ENCODE results near the gene ATF4. TPM values are rescaled to one million over a fixed set of nuclear protein-coding genes. Genes with fewer than 3 reads are reported as not detected.

The ATF4 gene, protein sequence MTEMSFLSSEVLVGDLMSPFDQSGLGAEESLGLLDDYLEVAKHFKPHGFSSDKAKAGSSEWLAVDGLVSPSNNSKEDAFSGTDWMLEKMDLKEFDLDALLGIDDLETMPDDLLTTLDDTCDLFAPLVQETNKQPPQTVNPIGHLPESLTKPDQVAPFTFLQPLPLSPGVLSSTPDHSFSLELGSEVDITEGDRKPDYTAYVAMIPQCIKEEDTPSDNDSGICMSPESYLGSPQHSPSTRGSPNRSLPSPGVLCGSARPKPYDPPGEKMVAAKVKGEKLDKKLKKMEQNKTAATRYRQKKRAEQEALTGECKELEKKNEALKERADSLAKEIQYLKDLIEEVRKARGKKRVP
- polyA plus RNA-seq (ENCODE audit: insufficient read length in 4 of 4) = 100 to 1,000 TPM; 274 to 319 (median 300) TPM

DNA sequence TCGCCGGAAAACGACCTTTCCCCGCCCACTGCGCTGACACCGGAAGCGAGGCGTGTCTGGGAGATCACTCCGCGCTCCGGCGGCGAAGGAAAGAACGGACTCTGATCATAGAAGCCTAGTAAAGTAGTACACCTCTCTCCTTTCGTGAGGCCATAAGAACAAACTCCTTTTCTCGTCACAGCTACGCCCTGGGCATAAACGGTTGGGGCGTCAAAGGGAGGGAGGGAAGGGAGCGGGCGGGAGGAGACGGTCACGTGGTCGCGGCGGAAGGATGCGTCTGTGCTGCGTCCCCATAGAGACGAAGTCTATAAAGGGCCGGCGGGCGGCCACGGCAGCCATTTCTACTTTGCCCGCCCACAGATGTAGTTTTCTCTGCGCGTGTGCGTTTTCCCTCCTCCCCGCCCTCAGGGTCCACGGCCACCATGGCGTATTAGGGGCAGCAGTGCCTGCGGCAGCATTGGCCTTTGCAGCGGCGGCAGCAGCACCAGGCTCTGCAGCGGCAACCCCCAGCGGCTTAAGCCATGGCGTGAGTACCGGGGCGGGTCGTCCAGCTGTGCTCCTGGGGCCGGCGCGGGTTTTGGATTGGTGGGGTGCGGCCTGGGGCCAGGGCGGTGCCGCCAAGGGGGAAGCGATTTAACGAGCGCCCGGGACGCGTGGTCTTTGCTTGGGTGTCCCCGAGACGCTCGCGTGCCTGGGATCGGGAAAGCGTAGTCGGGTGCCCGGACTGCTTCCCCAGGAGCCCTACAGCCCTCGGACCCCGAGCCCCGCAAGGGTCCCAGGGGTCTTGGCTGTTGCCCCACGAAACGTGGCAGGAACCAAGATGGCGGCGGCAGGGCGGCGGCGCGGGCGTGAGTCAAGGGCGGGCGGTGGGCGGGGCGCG lies at the start of gene ATF4:
Gene ATF4 (plus strand): TSS at position 337 of the 880 bp plus-strand sequence. CDS start 884 bp downstream, outside the sequence.
- peak in 3 of 4 donors; percentile 99 to 100 (median 99) for DNase-seq (ENCODE audit: low read depth in 4 of 4, low spot score in 2 of 4)

DNA sequence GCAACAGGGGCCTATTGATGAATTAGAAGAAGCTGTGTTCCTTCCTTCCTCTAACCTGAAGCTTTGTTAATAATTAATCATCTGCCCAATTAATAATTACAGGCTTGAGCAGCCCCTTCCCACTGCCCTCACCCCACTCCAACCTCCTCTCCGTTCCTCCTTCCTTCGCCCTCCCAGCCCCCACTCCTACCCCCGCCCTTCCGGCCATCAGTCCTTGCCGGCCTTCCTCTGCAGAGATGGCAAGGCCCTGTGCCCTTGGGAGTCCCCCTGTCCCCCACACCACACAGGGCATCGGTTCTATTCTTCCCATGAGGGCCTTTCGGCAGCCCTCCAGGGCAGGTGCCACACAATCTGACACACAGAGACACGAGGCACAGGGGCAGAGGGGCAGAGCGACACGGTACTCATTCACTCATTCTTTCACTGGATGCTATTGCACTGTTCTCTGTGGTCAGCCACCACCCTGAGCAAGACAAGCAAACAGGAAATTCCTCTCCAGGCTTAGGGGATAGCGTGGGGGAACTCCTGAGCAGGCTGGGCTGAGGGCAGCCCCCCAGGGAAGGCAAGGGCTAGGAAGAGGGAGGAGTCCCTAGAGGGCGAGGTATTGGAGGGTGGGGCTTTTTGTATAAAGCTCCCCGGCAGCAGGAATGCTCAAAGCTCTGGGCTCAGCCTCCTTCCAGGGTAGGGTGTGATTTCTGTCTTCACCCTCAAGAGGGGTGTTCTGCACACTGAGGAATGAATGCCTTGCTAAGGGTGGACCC lies 48.8 kb upstream of the ATF4 start:
- no peak for DNase-seq (ENCODE audit: low read depth in 4 of 4, low spot score in 2 of 4)

DNA sequence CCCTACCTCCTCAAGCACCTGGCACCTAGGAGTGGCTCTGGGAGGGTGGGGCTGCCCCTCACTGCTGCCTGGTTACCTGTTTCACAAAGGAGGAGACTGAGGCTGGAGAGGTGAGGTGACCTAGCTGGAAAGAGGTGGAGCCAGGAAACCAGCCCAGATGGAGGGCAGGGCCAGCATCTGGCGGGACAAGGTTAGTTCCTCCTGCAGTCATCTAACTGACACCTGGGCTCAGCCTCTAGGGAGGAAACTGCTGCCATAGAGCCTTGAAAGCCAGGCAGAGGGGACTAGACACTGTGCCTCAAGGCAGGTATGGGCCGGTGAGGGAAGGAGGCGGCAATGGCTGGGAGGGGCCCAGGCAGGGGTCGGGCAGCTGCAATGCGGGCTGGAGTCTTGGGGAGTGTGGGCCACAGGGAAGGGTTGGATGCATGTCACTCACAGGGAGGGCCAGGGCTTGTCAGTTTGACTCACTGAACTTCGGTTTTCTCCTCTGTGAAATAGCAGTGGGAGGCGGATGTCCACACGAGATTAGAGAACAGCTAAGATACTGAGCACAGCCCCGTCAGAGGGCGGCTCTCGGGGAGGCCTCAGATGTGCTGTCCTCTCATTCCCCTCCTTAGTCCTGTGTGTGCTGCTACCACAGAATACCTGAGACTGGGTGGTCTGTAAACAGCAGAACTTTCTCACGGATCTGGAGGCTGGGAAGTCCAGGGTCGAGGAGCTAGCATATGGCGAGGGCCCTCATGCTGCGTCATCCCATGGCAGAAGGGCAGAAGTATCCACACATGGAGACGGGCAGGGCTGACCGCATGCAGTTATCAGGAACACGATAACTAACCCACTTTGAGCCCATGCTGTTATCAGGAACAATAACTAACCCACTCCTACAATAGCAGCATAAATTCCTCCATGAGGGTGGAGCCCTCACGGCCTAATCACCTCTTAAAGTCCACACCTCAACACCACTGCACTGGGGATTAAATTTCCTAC lies 47.5 kb upstream of the ATF4 start:
- DNase-seq (ENCODE audit: low read depth in 4 of 4, low spot score in 2 of 4) = no peak

DNA sequence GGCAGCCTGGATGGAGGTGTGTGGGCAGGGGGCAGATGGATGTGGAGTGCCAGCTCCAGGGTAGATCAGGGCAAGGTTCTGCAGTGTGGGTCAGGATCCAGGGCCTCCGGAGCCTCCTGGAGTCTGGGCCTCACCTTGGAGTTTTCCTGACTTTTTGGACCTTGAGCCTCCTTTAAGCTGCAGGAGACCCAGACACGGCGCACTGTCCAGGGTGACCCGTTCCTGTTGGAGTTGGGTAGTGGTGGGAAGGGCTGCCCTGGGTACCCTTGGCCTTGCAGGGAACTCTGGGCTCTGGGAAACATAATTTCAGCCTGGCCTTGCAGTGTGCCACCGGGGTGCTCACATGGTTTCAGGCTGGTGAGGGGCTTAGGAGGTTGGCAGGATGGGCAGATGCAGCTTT lies 46.5 kb upstream of the ATF4 start:
- DNase-seq (ENCODE audit: low read depth in 4 of 4, low spot score in 2 of 4) = no peak

DNA sequence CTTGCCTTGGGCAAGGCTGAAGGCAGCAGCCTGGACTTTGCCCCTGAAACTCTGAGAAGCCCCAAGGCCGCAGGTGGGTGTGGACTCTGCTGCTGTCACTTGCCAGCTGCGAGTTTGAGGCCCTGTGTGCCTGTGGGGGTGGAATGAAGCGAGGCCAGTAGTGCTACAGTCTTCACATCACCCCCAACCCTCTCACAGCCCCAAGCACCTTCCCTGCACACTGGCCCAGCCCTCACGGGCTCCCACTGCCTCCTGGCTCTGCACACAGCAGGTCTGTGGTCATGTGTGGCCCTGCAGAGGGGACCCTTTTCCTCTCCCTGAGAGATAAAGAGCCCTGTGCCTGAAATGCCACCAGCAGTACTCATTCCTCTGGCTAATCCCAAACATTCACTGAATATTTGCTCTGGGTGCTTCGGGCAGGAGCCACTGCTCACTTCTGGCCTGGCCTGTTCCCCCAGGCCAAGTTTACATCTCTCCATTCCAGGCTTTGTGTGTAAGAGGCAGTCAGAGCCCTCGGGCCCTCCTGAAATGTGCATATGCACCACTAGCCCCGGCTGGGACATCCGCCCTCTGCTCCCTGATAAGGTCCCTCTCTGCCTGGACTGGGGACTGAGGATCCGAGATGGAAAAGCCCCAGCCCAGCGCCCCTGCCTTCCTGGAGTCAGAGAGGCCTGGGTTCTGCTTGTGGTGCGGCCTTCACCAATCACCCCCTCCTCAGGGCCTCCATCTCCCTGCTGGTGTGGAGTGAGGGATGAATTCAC lies 45.8 kb upstream of the ATF4 start:
- DNase-seq (ENCODE audit: low read depth in 4 of 4, low spot score in 2 of 4) = no peak

DNA sequence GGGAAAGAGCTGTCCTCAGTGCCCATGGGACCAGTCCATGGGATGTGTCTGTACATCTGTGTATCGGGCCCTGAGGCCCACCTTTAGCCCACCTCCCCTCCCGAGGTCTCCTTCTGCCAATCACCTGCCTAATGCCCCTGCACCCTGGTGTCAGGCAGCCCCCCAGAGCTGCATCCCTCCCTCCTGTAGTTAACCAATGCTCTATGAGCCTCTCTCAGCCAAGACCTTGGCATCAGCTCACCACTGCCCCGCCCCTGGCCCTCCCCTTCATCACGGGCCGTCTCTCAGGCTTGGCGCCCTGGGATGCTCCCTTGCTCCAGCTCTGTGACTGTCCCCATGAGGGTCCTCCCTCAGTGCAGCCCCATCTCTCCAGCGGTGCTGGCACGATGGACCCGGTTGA lies 45.0 kb upstream of the ATF4 start:
- DNase-seq (ENCODE audit: low read depth in 4 of 4, low spot score in 2 of 4) = no peak

DNA sequence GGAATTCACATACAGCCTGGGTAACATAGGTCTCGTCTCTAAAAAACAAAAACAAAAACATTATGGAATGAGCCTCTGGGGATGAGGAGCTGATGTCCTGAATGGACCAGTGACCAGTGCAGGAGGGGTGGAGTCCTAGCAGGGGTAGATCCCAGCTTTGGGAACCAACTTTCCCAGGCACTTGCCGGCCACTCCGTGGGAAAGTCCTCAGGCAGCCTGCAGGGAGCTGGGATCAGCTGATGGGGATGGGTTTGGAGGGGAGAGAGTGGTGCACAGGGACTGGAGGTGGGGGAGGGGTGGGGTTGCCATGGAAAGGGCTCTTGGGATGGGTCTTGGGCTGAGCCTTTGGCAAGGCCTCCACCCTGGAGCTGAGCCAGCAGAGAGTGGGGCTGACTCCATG lies 44.5 kb upstream of the ATF4 start:
- no peak for DNase-seq (ENCODE audit: low read depth in 4 of 4, low spot score in 2 of 4)

DNA sequence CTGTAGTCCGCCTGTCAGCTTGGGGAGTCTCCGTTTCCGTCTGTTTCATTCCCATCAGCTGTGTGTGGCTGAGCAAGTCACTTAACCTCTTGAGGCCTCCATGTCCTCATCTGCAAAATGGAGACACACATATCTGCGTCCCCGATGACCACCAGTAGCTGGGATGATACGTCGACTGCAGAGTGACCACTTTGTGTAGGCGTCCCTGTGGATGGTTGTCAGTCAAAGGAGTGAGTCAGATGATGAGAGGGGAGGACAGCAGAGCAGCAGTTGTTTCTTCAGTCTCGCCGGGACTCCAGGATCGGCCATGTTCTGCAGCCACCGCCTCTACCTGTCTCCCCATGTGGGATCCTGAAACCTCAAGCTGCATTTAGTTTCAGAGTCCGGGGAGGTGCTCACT lies 43.7 kb upstream of the ATF4 start:
- no peak for DNase-seq (ENCODE audit: low read depth in 4 of 4, low spot score in 2 of 4)

DNA sequence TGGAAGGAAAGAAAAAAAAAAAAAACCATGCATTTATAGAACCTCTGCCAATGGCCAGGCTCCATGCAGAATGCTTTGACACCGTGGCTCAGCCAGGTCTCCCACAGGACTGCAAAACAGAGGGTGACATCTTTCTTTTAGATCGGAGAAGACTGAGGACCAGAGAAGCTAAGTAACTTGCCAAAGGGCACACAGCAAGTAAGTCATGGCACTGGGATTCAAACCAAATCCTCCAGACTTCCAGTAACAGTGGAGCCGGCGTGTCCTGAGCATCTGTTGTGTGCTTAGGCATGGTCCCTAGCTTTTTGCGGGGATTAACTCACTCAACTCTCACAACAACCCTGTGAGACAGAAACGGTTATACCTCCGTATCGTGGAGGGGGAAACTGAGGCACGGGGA lies 42.8 kb upstream of the ATF4 start:
- DNase-seq (ENCODE audit: low read depth in 4 of 4, low spot score in 2 of 4) = no peak

DNA sequence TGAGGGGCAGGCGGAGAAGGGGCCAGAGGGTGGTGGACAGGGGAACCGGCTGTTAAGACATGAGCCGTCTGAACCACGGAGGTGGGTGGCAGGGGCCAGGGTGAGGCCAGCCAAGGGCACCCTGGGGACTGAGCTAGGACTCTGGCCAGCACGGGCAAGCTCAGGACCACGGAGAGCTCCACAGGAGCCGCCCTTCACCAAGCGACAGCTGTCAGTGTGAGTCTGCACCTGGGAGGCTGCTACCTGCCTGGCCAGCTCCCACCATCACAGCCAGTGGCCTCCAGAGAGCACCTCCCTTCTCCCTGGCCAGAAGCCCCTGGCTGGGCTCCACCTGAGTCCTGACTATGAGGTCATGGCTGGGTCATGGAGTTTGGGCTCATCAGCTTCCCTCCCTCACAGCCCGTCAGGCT lies 41.9 kb upstream of the ATF4 start:
- no peak for DNase-seq (ENCODE audit: low read depth in 4 of 4, low spot score in 2 of 4)

DNA sequence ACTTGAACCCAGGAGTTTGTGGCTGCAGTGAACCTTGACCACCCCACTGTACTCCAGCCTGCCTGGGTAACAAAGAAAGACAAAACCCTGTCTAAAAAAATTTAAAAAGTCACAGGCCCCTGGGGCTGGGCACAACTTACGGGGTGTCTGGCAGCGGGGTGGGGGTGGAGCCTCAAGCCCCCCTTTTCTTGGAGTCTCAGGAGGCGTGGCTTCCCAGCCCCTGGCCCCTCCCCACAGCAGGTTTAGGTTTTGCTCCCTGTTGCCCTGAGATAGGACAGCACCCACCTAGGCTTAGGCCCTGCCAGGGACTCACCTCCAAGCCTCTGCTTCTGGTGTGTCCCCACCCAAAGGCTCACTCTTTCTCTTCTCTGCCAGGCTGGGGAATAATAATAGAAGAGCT lies 41.1 kb upstream of the ATF4 start:
- no peak for DNase-seq (ENCODE audit: low read depth in 4 of 4, low spot score in 2 of 4)

DNA sequence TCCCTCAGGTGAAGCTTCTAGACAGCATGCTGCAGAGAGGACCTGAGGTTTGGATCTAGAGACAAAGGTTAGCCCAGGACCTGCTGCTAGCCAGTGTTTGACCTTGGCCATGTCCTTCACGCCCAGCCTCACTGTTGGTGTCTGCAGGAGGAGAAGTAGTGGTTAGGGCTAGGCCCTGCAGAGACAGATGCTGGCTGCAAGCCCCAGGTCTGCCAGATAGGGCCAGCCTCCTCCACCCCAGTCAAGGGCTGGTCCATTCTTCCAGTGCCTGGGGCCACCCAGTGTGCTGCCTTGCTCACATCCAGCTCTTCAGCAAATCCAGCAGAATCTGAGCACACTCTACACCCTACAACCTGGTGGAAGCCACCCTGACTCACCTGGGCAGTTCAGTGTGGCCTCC lies 39.8 kb upstream of the ATF4 start:
- no peak for DNase-seq (ENCODE audit: low read depth in 4 of 4, low spot score in 2 of 4)

DNA sequence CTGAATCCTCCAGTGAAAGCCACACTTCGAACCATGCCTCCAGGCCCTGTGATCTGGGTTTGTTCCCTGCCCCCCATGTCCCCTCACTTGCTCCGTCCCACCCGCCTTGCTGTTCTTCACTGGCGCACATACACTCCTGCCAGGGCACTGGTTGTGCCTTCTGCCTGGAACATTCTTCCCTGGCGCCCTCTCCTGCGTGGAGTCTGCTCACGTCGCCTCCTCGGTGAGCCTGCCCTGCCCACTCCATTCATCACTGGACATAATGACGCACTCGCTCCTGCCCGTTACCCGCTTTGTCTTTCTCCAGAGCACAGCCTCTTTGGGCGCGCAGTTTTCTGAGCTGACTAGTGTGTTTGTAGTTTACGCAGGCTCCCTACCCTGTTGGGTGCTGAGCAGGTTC lies 39.3 kb upstream of the ATF4 start:
- no peak for DNase-seq (ENCODE audit: low read depth in 4 of 4, low spot score in 2 of 4)

DNA sequence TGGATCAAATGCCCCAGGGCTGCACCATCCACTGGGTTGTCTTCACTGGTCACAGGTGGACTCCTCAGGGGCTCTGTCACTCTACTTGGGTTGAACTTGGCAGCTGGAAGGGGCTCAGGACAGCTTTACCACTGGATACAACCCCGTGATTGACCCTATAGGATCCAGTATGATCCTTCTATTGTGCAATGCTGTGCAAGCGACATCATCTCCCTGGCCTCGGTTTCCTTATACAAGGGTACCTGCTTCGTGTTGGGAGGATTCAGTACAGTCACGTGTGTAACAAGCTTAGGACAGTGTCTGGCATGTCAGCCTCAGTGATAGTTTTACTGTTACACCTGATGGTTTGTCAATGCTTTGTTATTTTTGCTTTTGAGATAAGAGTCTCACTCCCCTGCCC lies 38.8 kb upstream of the ATF4 start:
- DNase-seq (ENCODE audit: low read depth in 4 of 4, low spot score in 2 of 4) = no peak

DNA sequence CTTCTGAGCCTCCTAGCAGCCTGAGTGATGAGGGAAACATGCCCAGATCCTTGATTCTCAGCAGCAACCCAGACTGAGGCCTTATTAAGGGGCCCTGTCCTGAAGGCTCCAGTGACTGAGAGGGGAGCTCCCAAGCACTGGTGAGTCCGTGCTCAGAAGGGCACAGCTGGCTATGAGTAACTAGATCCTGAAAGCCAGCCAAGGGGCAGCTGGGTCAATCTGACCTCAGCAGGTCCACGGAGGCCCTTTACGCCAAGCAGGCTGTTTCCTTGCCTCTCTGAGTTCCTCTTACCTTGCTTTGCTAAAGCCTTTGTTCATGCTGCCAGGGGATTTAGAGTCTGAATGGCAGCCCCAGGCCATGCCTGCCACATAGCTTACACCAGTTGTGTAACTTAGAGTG lies 37.6 kb upstream of the ATF4 start:
- DNase-seq (ENCODE audit: low read depth in 4 of 4, low spot score in 2 of 4) = no peak

DNA sequence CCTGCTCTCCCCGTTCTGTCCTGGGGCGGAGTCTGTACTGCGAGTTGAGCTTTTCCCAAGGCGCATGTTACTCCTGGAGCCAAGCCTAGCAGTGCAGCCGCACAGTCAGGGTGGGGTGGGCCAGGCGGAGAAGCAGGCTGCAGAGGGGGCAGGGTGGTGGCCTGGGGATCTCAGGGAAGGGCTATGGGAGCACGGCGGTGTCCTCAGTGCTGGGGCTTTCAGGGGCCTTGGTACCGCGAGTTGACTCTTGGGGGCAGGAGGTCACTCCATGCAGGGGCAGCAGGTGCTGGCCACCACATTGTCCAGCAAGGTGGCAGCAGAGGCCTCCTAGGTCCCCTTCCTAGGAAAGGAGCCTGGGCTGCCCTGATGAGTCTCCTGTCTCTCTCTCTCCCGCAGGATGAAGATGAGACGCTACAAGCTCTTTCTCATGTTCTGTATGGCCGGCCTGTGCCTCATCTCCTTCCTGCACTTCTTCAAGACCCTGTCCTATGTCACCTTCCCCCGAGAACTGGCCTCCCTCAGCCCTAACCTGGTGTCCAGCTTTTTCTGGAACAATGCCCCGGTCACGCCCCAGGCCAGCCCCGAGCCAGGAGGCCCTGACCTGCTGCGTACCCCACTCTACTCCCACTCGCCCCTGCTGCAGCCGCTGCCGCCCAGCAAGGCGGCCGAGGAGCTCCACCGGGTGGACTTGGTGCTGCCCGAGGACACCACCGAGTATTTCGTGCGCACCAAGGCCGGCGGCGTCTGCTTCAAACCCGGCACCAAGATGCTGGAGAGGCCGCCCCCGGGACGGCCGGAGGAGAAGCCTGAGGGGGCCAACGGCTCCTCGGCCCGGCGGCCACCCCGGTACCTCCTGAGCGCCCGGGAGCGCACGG lies 33.2 kb upstream of the ATF4 start:
- DNase-seq (ENCODE audit: low read depth in 4 of 4, low spot score in 2 of 4) = no peak

DNA sequence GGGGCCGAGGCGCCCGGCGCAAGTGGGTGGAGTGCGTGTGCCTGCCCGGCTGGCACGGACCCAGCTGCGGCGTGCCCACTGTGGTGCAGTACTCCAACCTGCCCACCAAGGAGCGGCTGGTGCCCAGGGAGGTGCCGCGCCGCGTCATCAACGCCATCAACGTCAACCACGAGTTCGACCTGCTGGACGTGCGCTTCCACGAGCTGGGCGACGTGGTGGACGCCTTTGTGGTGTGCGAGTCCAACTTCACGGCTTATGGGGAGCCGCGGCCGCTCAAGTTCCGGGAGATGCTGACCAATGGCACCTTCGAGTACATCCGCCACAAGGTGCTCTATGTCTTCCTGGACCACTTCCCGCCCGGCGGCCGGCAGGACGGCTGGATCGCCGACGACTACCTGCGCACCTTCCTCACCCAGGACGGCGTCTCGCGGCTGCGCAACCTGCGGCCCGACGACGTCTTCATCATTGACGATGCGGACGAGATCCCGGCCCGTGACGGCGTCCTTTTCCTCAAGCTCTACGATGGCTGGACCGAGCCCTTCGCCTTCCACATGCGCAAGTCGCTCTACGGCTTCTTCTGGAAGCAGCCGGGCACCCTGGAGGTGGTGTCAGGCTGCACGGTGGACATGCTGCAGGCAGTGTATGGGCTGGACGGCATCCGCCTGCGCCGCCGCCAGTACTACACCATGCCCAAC lies 32.4 kb upstream of the ATF4 start:
- DNase-seq (ENCODE audit: low read depth in 4 of 4, low spot score in 2 of 4) = no peak
